Upper lobe of right lung (tissue), 1 donor: ENCODE measurements around the gene SCT. TPM values are rescaled to one million over a fixed set of nuclear protein-coding genes. Genes with fewer than 3 reads are reported as not detected.
"Not testable (repeated sequence)": the region's sequence is repeated elsewhere in the genome, so short reads cannot be mapped to it uniquely, and the experiment has no call there.

Source experiments
- ATAC-seq: fragments of 200-7000 bp; cut with Tn5 transposase; one replicate; pipeline ENCODE4 v1.9.1; 2020; ENCODE audit warnings: mild to moderate bottlenecking, moderate library complexity
- DNase-seq: peaks from one replicate; pipeline ENCODE4 v3.0.0-alpha.2; 2020
- H3K27ac ChIP-seq: fragments of 200-600 bp; one replicate; pipeline ENCODE4 v1.8.0; 2022
- H3K27me3 ChIP-seq: fragments of 200-600 bp; one replicate; pipeline ENCODE4 v1.8.0; 2022; ENCODE audit warnings: mild to moderate bottlenecking
- H3K36me3 ChIP-seq: fragments of 200-600 bp; one replicate; pipeline ENCODE4 v1.8.0; 2022
- H3K4me1 ChIP-seq: fragments of 200-600 bp; one replicate; pipeline ENCODE4 v1.8.0; 2022
- H3K4me3 ChIP-seq: fragments of 200-600 bp; one replicate; pipeline ENCODE4 v1.8.0; 2022; ENCODE audit warnings: mild to moderate bottlenecking
- H3K9me3 ChIP-seq: fragments of 200-600 bp; one replicate; pipeline ENCODE4 v1.8.0; 2022
- CTCF ChIP-seq: fragments of 200-600 bp; IDR thresholded peaks from one replicate; pipeline ENCODE4 v1.8.0; 2022; ENCODE audit warnings: antibody characterized with exemption
- intact Hi-C: fragments of 100-400 bp; cut with DNase I; formaldehyde crosslinking; loops from one replicate; pipeline ENCODE4 v1.11.0; 2022
- total RNA-seq: library from RNA; stranded (reverse); fragmentation: NEBNext Ultra II Directional; extraction: Animal tissue kit (Norgen Biotek cat#: 25700); gene quantifications from one replicate; pipeline ENCODE4 v1.2.1, GENCODE V29; 2021
- donor health status: DM: no; HTN: yes; CAD: no; lungs with severe emphysema.

SCT gene
- total RNA-seq, 1 donor from 2014 or later = not detected

- TF ChIP-seq CTCF = no peak
- no peaks in the 10 kb centered on the region for H3K9me3 ChIP-seq
- intact Hi-C loops = no loop called here
- no peaks in the 10 kb centered on the region for H3K27me3 ChIP-seq
- no peak overlapping the region for H3K4me3 ChIP-seq
- H3K27ac ChIP-seq = no peak overlapping the region
- DNase-seq (no peak), ATAC-seq (no peak)
- H3K4me1 ChIP-seq = peaks cover 3% of the 10 kb centered on the region
- peaks cover 31% of the 10 kb centered on the region for H3K36me3 ChIP-seq
These were observed 29.9 kb upstream of the SCT start for GRCh38 chr11:656866-657265.

GRCh38 chr11:656426-656825 is 29.4 kb upstream of the SCT start:
- no peak for ATAC-seq
- DNase-seq = no peak
- no peak overlapping the region for H3K4me3 ChIP-seq
- no peaks in the 10 kb centered on the region for H3K27me3 ChIP-seq
- peaks cover 34% of the 10 kb centered on the region for H3K36me3 ChIP-seq
- intact Hi-C loops = no loop called here
- no peak for TF ChIP-seq CTCF
- peaks cover 3% of the 10 kb centered on the region for H3K4me1 ChIP-seq
- no peak overlapping the region for H3K27ac ChIP-seq
- H3K9me3 ChIP-seq = no peaks in the 10 kb centered on the region

GRCh38 chr11:655036-655726 is 28.2 kb upstream of the SCT start:
- intact Hi-C loops = no loop called here
- peak; percentile 70 for ATAC-seq
- no peak overlapping the region for H3K27ac ChIP-seq
- no peaks in the 10 kb centered on the region for H3K9me3 ChIP-seq
- DNase-seq = no peak
- H3K36me3 ChIP-seq = peaks cover 39% of the 10 kb centered on the region
- H3K4me1 ChIP-seq = peaks cover 3% of the 10 kb centered on the region
- H3K4me3 ChIP-seq = no peak overlapping the region
- H3K27me3 ChIP-seq = no peaks in the 10 kb centered on the region
- no peak for TF ChIP-seq CTCF

- peaks cover 39% of the 10 kb centered on the region for H3K36me3 ChIP-seq
- H3K27ac ChIP-seq, intact Hi-C loops, DNase-seq, H3K4me3 ChIP-seq, H3K9me3 ChIP-seq, H3K27me3 ChIP-seq, H3K4me1 ChIP-seq, ATAC-seq: not testable (repeated sequence)
These were observed 27.5 kb upstream of the SCT start for GRCh38 chr11:654444-654843.

GRCh38 chr11:653837-654236 is 26.9 kb upstream of the SCT start:
- H3K27ac ChIP-seq = no peak overlapping the region
- intact Hi-C loops = no loop called here
- no peak for ATAC-seq
- H3K4me3 ChIP-seq = no peak overlapping the region
- no peak for DNase-seq
- H3K9me3 ChIP-seq = no peaks in the 10 kb centered on the region
- TF ChIP-seq CTCF = no peak
- peaks cover 33% of the 10 kb centered on the region for H3K36me3 ChIP-seq
- no peaks in the 10 kb centered on the region for H3K27me3 ChIP-seq
- peaks cover 3% of the 10 kb centered on the region for H3K4me1 ChIP-seq

- H3K4me3 ChIP-seq, H3K9me3 ChIP-seq, H3K27me3 ChIP-seq, DNase-seq, ATAC-seq, intact Hi-C loops, H3K27ac ChIP-seq, H3K4me1 ChIP-seq: not testable (repeated sequence)
- H3K36me3 ChIP-seq = peaks cover 26% of the 10 kb centered on the region
These were observed 26.2 kb upstream of the SCT start for GRCh38 chr11:653136-653535.

GRCh38 chr11:650482-650881 is 23.5 kb upstream of the SCT start:
- Histone ChIP-seq H3K9me3 (no peaks in the 10 kb centered on the region), H3K4me3 (no peak overlapping the region), H3K4me1 (peaks cover 3% of the 10 kb centered on the region), H3K36me3 (peaks cover 15% of the 10 kb centered on the region), H3K27me3 (no peaks in the 10 kb centered on the region), H3K27ac (no peak overlapping the region)
- ATAC-seq (no peak), DNase-seq (no peak)
- TF ChIP-seq CTCF = no peak
- intact Hi-C loops = no loop called here

- intact Hi-C loops, ATAC-seq, H3K9me3 ChIP-seq, H3K27me3 ChIP-seq, H3K4me1 ChIP-seq, DNase-seq, H3K27ac ChIP-seq, H3K4me3 ChIP-seq: not testable (repeated sequence)
- peaks cover 28% of the 10 kb centered on the region for H3K36me3 ChIP-seq
These were observed 20.7 kb upstream of the SCT start for GRCh38 chr11:647672-648158.
